Right renal cortex interstitium (tissue), 3 donors: ENCODE measurements around the gene SSX4B. TPM values are rescaled to one million over a fixed set of nuclear protein-coding genes. Genes with fewer than 3 reads are reported as not detected.
"Not testable (repeated sequence)": the region's sequence is repeated elsewhere in the genome, so short reads cannot be mapped to it uniquely, and the experiment has no call there.

Source experiments
- DNase-seq, 3 donors: peaks; one replicate each; pipeline ENCODE4 v3.0.0-alpha.2; 2013; ENCODE audit warnings: low read depth in 3 of 3, low spot score in 2 of 3
- polyA plus RNA-seq, 3 donors: library from polyadenylated mRNA; unstranded; fragments of 120-200 nt; gene quantifications; one replicate each; pipeline ENCODE4 v1.2.1, GENCODE V29; 2013; ENCODE audit not compliant: insufficient read length in 3 of 3

Gene SSX4B, protein sequence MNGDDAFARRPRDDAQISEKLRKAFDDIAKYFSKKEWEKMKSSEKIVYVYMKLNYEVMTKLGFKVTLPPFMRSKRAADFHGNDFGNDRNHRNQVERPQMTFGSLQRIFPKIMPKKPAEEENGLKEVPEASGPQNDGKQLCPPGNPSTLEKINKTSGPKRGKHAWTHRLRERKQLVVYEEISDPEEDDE
- not detected for polyA plus RNA-seq

DNA sequence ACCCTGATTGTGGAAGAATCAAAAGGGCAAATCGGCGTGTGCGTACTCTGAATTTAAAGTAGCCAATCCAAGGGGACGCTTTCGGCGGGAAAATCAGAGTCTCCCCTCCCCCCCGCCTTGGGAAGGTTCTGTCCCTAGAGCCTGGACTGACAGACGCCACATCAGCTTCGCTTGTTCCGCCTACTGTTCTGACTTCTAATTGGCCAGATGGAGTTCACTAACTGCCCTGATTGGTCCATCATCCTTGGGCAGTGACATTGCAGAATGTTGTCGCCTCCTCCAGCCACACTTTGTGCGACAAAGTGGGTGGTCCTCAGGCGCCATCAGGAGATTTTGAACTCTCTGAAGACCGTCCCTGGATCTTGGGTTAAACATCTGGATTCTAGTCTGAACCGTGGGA is at the start of gene SSX4B:
TSS of gene SSX4B (minus strand) at position 101 of the 400 bp plus-strand sequence. CDS start 588 bp downstream, outside the sequence.
- not testable (repeated sequence) for DNase-seq

DNA sequence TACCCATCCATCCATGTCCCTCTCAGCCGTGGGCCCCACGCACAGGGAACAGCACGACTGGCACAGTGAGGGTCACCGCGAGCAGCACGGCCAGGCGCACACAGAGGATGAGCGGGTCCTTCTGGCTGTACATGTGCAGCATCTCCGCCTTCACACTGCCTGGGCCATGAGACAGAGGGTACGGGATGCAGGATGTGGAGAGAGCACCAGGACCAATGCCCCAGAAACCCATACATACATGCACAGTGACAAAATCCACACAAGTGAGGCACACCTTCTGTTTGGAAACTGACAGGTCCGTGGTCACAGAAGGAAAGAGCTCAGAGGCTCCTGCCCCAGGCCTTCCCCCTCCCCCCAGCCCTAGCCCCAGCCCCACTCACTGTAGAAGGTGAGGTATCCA is 48.8 kb upstream of the SSX4B start:
- no peak for DNase-seq

DNA sequence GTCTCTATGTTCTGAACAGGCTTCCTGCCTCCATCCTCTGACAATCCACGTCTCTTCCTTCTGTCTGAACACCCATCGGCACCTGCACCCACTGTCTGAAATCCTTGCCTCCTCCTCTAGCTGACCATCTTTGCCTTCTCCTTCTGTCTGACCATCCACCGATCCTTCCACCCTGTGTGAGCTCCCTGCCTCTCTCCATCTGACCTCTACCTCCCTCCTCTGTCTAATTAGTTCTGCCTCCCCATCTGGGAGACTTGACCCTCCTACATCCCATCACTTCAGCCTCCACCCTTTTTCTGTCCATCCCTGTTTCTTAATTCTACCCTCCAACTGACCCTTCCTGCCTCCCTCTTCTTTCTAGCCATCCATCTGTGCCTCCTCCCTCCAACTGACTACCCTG is 48.3 kb upstream of the SSX4B start:
- no peak for DNase-seq

DNA sequence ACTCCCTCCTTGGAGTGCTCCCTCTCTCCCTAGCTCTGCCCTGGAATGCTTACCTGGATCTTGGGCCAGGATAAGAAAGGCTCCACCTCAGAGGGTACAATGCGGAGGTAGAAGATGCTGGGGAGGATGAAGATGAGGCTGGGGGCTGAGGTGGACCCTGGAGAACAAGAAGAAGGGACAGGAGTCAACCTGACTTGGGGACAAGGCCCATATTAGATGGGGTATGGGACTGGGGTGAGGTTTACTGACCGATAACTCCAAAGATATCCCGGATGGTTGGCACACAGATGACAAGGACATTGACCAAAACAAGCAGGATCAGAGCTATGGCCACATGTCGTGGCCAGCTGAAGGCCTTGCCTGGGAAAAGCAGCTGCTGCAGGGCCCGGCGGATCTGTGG is 47.7 kb upstream of the SSX4B start:
- DNase-seq = no peak

DNA sequence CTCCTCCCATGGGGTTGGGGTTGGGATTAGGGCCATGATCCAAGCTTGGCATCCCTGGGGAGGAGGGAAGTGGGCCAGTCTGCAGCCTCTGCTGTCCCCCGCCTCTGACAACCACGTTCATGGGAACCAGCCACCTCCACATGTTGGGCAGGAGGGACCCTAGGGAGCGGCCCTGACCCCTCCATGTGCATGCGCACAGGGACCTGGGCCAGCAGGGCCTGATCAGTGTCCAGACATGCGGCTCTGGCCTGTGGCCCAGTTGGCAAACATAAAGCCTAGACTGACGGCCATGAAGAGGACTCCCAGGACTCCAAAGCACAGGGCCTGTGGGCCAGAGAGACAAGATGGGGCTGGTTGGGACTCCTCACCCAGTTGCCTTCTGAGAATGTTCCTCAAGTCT is 47.0 kb upstream of the SSX4B start:
- no peak for DNase-seq

DNA sequence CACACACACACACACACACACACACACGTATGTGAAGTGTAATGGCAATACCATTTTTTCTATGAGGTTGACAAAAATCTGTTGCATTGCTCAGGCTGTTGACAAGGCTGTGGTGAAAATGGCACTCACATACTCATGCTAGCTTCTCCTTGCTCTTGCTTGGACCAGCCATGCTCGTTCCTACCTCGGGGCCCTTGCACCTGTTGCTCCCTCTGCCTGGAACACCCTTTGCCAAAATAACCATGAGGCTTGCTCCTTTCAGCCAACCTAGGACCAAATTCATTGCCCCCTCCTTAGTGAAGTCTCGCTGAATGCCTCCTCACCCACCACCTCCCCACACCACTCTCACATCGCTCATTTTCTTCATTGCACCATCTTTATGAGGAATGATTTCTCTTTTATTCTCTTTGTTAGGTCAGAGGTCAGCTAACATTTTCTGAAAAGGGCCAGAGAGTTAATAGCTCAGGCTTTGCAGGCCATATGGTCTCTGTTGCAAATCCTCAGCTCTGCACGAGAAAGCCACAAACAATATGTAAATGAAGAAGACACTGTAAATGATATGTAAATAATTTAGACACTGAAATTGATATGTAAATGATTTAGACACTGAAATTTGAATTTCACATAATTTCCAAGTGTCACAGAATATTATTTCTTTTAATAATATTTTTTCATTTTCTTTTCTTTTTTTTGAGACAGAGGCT is 45.0 kb upstream of the SSX4B start:
- DNase-seq = no peak

DNA sequence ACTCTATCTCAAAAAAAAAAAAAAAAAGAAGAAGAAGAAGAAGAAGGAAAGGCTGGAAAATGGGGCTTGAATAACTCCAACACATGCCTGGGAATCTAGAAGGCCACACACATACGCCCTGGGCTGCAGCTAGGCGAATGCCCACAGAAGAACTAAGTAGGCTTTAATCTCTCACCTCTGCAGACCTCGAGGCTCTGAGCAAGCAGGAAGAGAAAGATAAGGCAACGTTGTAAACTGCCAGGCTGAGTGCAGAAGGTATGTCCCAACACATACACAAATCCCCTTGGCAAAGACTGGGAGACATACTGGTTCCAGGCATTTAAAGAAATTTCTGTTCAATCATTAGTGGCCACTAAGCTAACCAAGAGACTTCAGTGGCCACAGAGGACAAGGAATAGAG is 39.9 kb upstream of the SSX4B start:
- no peak for DNase-seq

DNA sequence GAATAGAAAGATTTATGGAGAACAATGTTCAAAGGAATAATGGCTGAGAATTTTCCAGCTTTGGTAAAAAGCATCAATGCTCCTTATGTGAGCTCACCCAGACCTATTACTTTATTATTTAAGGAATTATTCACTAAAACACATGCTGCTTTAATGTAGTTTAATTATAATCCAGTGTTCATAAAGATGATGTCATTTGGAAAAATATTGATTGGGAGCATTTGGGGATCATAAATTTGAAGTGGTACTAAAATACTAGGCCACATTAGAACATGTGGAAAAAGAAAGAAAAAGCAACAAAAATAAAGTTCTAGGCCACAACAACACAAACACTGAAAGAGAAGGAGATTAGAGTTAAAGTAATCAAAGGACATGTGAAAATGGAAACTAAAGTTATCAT is 38.3 kb upstream of the SSX4B start:
- DNase-seq = no peak

DNA sequence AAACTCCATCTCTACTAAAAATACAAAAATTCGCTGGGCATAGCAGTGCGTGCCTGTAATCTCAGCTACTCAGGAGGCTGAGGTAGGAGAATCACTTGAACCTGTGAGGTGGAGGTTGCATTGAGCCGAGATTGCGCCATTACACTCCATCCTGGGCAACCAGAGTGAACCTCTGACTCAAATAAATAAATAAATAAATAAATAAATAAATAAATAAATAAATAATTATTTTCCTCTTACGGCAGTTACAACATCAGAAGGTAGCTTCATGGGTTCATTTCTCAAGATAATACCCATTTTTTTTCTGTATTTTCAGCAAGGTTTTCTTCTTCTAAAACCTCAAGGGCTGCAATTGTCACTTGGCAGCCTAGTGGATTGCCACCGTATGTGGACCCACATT is 35.4 kb upstream of the SSX4B start:
- DNase-seq = not testable (repeated sequence)

DNA sequence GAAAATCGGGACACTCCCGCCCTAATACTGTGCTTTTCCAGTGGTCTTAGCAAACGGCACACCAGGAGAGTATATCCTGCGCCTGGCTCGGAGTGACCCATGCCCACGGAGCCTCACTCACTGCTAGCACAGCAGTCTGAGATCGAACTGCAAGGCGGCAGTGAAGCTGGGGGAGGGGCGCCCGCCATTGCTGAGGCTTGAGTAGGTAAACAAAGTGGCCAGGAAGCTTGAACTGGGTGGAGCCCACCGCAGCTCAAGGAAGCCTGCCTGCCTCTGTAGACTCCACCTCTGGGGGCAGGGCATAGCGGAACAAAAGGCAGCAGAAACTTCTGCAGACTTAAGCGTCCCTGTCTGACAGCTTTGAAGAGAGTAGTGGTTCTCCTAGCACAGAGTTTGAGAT is 22.0 kb upstream of the SSX4B start:
- not testable (repeated sequence) for DNase-seq

DNA sequence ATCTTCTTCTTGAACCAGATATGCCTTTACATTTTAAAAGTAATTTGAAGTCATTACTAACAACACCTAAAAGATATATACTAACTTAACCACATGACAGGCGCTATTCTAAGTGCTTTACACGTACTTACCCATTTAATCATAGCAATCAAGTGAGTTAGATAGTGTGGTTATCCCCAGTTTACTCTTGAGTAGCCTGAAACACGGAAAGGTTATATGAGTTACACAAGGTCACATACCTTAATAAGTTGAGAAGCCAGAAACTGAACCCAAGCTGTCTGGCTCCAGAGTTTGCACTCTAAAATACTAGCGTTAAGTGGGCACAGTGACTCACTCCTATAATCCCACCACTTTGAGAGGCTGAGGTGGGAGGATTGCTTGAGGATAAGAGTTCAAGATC is 18.4 kb upstream of the SSX4B start:
- not testable (repeated sequence) for DNase-seq

DNA sequence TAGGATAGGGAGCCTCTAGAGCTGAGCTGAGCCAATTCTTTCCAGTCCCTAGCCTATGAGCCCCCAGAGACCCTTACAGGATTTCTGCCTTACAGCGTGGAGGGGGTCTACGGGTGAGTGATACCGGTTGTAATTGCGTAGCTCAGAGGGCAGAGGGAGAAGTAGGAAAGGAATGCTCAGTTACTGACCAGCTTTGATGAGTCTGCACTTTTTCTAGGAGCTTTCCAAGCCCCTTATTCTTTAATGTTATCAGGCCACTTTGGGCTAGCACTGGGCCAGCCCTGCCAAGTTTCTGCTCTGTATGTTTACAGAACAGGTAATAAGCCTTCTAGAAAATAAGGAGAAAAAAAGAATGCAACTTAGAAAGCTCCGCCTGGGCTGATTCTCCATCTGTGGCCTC is 17.8 kb upstream of the SSX4B start:
- DNase-seq = not testable (repeated sequence)

DNA sequence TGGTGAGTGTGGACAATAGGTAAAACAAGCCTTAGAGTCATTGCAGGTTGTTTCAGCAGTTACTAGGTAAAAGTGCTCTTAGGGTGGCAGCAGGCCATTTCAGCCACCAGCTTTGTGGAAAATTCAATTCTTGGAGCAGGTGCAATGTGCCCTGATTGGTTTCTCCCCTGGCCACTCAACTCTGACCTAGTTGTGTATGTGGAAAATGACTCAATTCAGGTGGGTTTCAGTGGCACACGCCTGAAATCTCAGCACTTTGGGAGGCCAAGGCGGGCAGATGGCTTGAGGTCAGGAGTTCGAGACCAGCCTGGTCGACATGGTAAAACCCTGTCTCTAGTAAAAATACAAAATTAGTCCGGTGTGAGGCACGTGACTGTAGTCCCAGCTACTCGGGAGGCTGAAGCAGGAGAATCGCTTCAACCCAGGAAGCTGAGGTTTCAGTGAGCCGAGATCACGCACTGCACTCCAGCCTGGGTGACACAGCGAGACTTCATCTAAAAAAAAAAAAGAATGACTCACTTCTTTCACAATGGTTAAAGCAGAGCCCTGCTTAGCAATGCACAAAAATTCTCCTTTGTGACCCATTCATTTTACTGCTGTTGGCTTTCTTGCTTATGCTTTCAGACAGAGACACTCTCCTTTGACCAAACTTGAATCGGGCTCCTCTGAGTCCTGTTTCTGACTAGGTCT is 15.4 kb upstream of the SSX4B start:
- not testable (repeated sequence) for DNase-seq

DNA sequence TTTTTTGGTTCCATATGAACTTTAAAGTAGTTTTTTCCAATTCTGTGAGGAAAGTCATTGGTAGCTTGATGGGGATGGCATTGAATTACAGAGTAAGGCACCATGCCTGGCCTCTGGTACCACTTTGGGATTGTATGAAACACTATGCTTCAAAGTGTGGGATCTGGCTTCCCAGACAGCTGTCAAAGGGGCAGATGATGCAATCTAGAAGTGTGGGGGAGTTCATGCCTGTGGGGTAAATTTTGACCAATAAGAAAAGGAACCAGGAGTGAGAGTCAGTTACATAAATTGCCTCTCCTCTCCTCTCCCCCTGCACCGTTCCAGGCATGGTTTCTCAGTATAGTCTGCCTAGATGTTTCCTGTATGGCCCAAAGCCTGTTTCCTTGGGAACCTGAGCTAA is 13.9 kb downstream of the SSX4B start:
- DNase-seq = not testable (repeated sequence)

DNA sequence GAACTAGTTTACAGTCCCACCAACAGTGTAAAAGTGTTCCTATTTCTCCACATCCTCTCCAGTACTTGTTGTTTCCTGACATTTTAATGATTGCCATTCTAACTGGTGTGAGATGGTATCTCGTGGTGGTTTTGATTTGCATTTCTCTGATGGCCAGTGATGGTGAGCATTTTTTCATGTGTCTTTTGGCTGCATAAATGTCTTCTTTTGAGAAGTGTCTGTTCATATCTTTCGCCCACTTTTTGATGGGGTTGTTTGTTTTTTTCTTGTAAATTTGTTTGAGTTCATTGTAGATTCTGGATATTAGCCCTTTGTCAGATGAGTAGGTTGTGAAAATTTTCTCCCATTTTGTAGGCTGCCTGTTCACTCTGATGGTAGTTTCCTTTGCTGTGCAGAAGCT is 14.8 kb downstream of the SSX4B start:
- DNase-seq = not testable (repeated sequence)

DNA sequence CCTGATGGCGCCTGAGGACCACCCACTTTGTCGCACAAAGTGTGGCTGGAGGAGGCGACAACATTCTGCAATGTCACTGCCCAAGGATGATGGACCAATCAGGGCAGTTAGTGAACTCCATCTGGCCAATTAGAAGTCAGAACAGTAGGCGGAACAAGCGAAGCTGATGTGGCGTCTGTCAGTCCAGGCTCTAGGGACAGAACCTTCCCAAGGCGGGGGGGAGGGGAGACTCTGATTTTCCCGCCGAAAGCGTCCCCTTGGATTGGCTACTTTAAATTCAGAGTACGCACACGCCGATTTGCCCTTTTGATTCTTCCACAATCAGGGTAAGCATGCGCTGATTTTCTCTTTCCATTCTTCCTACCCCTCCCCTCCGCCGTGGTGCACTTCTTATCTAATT is 28.5 kb downstream of the SSX4B start, which contains the start of gene SSX4:
TSS of gene SSX4 (plus strand) at position 301 of the 400 bp plus-strand sequence. CDS start 515 bp downstream, outside the sequence.
- not testable (repeated sequence) for DNase-seq

DNA sequence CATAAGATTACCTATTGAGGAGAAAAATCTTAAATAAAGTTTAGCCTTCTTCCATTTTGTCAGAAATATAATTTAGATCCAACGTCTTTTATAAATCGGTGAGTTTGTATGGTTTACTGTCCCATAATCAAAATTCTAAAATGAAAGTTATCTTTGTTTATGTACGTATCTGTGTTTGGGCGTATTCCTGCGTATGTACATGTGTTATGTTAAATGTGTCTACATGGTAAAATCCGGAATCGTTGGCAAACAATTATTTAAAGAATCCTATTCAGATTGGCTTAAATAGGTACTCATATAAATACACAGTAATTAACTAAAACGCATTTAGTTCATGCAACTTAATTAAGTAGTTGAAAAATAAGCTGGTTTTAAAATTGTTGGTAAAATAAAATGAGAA is 41.4 kb downstream of the SSX4B start:
- DNase-seq = not testable (repeated sequence)

DNA sequence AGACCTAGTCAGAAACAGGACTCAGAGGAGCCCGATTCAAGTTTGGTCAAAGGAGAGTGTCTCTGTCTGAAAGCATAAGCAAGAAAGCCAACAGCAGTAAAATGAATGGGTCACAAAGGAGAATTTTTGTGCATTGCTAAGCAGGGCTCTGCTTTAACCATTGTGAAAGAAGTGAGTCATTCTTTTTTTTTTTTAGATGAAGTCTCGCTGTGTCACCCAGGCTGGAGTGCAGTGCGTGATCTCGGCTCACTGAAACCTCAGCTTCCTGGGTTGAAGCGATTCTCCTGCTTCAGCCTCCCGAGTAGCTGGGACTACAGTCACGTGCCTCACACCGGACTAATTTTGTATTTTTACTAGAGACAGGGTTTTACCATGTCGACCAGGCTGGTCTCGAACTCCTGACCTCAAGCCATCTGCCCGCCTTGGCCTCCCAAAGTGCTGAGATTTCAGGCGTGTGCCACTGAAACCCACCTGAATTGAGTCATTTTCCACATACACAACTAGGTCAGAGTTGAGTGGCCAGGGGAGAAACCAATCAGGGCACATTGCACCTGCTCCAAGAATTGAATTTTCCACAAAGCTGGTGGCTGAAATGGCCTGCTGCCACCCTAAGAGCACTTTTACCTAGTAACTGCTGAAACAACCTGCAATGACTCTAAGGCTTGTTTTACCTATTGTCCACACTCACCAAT is 43.9 kb downstream of the SSX4B start:
- not testable (repeated sequence) for DNase-seq

DNA sequence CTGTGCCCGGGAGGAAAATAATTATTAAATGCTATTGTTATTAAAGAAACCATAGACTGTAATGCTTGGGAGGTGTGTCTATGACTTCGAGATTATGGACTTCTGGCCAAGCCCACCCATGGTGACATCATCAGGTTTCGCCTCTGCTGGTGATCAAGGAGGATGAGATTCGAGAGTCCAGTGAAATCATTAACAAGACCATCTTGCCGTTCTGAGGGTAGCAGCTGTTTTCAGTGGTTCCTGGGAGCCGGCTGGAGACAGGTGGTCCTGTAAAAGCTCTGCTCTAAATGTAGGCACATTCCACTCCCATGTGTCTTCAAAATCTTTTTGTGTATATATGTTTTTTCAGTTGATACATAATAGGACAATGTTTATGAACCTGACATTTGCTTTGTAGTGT is 52.5 kb downstream of the SSX4B start:
- DNase-seq = not testable (repeated sequence)

DNA sequence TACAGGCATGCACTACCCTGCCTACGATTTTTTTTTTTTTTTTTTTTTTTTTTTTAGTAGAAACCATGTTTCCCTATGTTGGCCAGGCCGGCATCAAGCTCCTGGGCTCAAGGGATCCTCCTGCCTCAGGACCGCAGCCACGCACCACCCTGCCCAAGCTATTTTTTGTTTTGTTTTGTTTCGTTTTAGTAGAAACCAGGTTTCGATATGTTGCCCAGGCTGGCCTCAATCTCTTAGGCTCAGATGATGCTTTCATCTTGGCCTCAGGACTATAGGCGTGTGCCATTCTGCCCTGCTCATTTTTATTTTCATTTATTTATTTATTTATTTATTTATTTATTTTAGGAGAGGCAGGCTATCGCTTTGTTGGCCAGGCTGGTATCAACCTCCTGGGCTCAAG is 54.1 kb downstream of the SSX4B start:
- no peak for DNase-seq
